NCI-H2227 (cell line): Measurements from ENCODE around the gene HDLBP.

ENCODE experiments used
- DNase-seq: peaks from one replicate; lab custom pipeline; 2025; ENCODE audit not compliant: unreplicated experiment; lab: John Stamatoyannopoulos, UW

HDLBP gene, protein sequence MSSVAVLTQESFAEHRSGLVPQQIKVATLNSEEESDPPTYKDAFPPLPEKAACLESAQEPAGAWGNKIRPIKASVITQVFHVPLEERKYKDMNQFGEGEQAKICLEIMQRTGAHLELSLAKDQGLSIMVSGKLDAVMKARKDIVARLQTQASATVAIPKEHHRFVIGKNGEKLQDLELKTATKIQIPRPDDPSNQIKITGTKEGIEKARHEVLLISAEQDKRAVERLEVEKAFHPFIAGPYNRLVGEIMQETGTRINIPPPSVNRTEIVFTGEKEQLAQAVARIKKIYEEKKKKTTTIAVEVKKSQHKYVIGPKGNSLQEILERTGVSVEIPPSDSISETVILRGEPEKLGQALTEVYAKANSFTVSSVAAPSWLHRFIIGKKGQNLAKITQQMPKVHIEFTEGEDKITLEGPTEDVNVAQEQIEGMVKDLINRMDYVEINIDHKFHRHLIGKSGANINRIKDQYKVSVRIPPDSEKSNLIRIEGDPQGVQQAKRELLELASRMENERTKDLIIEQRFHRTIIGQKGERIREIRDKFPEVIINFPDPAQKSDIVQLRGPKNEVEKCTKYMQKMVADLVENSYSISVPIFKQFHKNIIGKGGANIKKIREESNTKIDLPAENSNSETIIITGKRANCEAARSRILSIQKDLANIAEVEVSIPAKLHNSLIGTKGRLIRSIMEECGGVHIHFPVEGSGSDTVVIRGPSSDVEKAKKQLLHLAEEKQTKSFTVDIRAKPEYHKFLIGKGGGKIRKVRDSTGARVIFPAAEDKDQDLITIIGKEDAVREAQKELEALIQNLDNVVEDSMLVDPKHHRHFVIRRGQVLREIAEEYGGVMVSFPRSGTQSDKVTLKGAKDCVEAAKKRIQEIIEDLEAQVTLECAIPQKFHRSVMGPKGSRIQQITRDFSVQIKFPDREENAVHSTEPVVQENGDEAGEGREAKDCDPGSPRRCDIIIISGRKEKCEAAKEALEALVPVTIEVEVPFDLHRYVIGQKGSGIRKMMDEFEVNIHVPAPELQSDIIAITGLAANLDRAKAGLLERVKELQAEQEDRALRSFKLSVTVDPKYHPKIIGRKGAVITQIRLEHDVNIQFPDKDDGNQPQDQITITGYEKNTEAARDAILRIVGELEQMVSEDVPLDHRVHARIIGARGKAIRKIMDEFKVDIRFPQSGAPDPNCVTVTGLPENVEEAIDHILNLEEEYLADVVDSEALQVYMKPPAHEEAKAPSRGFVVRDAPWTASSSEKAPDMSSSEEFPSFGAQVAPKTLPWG (N-terminal part only)

DNA sequence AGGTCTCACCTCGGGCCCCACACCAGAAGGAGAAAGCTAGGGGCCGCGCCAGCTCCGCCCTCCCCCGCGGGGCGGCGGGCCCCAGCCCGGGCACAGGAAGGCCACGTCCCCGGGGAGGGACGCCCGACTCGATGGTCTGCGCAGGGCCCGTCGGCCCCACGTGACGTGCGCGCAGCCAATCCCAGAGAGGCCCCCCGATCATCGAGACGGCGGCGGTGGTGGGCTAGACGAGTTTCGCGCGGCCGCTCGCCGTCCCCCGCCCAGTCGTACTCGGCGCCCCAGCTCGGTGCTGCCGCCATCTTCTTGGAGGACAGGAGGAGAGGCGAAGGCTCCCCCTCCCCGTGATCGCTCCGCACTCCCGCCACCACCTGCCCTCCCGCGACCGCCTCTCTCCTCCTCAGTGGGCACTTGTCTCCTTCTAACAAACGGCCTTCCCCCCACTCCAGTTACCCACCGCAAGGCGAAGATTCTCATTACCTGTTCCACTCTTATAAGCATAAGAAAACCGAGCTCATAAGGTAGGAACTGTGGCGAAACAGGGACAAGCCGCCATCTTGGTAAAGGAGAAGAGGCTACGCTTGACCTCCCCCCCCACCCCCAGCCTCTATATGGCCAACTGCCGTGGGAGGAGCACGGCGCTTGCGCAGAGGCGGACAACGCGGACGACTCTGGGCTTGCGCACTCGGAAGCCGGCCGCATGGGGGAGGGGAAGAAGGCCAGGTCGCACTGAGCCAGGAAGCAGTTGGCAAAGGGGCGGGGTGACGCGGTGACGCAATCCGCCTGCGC lies at the start of gene HDLBP:
TSS of gene HDLBP (minus strand) at position 580 of the 786 bp plus-strand sequence. CDS start 48,803 bp downstream, outside the sequence.
- DNase-seq = peak; percentile 99

DNA sequence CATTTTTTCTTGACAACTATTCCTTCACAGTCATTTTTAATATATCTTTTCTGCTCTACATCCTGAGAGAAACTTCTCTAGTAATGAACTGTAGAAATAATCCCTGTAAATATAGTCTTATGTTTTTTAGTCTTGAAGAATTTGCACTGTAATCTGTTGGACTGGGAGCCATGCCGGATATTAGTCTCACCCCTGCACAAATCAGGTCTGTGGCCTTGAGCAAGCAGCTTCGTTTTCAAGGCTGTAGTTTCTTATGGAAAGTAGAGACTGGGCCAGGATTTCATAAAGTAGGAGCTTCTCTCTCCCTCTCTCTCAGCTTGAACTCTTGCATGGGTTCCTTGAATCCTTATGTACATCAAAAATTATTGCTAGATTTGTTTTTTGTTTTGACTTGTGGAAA lies 49.3 kb upstream of the HDLBP start:
- DNase-seq = no peak

DNA sequence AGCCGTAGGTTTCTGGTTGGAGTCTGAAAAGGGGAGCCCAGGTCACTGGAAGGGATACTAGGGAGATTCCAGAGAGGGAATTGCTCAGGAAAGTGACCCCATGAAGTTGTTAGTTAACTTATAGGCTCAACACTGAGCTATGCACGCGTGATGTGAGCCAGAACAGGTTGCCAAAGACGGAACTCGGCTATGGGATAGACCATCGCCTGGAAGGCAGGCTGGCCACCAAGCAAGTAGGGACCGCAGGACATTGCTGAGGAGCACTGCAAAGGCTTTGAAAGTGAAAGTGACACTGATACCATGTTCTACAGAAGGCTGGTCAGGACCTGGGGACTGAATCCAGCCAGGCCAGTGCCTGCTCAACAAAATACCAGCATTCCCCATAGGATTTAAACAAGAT lies 48.0 kb upstream of the HDLBP start:
- no peak for DNase-seq

DNA sequence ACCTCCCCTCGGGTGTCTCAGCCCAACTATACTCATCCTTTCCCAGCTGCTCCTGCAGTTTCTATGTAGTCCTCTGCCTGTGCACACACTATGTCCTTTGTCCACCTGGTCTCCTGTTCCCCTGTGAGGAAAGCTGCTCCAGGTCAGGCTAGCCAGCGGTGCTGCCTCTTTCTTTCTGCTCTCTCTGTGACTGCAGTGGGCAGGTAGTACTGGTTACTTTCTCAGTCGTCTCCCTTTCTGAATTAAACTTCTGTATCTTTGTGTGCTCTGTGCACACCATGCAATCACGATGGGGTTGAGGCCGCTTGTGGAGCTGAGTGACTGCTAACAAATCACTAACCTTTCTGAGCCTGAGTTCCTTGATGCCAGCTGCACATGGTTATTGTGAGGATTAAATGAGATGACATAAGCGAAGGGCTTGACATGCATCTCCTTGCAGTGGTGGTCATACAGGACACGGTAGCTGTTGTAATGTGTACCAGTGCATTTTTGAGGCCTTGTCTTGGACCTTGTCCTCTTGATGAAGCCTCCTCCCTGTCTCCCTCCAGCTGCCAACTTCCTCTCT lies 44.1 kb upstream of the HDLBP start:
- no peak for DNase-seq

DNA sequence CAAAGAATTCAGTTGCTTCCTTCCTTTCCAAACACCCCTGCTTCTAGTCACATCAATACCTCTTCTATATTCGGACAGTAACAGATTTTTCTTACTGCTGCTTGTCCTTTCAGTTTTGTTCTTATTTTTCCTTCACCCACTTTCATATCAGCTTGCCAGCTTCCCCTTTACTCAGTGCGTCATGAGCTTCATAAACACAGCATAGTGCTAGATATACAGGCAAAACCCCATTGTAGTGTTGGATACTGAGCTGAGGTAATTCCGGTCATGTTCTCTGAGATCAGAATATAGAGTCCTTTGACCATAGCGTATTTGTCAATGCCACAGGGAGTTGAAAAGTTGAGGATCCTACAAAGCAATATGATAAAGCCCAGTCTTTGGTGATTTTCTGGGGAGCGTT lies 43.0 kb upstream of the HDLBP start:
- no peak for DNase-seq

DNA sequence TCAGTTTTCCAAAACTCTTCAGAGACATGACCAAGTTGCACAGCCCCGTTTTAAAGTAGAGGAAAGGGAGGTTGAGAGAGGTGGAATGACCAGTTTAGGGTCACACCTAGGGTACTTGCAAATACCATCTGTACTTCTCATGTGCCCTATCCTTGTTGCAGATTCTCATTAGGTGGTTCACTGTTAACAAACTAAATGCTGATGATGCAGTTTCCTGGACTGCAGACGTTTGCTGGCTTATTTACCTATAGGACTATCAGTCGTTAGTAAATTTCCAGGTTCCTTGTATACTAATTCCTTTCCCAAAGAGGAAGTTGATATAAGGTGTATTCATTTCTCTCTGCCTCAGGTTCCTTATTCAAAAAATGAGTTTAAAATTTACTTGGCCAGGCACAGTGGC lies 42.1 kb upstream of the HDLBP start:
- peak; percentile 7 for DNase-seq

DNA sequence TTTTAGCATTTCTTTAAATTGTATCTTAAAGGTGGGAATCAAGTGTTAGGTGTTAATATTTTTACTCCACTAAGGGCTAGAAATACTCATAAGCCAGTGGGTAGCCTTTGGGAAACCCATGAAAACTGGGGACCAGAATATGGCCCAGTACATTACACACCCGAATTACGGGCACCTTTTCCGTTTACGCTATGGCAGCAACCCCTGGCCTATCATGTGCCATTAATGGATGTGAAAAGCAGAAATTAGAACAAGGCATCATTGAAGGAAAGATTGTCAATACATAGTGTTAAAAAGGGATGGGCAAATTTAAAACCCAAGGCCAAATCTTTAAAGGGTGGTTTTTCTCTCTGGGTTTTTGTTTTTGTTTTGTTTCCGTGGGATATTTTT lies 41.4 kb upstream of the HDLBP start:
- DNase-seq = no peak

DNA sequence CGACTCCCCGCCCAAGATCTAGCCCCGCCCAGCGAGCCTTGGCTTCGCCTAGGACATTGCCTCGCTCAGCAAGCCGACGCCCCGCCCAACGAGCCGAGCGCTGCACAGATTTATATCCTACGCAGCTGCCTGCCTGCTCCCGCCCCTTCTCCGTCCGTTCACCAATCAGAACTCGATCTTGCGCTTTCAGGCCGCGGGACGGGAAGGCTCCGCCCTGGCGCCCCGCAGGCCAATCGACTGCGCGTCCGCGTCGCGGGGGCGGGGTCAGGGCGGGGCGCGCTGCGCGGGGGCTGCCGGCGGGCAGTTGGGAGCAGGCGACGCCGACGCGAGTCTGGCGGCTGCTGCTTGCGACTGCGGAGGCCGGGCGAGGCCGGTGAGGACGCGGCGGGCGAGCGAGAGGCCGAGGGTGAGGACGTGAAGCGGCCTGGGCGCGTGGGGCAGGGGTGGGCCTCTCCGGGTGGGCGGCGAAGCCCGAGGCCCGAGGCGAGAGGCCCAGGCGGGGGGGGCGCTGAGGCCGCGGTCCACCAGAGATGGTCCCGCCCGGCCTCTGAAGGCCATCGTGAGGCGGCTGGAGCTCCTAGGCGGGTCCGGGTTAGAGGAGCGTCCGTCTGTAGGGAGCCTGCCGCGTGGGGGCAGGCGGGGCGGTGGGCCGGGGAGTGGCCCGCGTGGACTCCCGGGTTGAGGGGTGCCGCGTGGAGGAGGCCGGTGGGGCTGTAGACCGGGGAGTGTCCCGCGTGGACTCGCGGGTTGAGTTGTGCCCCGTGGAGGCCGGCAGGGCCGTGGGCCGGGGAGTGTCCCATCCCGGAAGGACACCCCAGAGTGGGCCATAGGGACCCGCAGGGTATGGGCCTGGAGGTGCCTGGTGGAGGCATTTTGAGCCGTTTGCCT lies 40.8 kb upstream of the HDLBP start, which contains the start of gene FARP2:
TSS of gene FARP2 (plus strand) at position 303 of the 888 bp plus-strand sequence. CDS start 16,823 bp downstream, outside the sequence.
- DNase-seq = peak; percentile 99

DNA sequence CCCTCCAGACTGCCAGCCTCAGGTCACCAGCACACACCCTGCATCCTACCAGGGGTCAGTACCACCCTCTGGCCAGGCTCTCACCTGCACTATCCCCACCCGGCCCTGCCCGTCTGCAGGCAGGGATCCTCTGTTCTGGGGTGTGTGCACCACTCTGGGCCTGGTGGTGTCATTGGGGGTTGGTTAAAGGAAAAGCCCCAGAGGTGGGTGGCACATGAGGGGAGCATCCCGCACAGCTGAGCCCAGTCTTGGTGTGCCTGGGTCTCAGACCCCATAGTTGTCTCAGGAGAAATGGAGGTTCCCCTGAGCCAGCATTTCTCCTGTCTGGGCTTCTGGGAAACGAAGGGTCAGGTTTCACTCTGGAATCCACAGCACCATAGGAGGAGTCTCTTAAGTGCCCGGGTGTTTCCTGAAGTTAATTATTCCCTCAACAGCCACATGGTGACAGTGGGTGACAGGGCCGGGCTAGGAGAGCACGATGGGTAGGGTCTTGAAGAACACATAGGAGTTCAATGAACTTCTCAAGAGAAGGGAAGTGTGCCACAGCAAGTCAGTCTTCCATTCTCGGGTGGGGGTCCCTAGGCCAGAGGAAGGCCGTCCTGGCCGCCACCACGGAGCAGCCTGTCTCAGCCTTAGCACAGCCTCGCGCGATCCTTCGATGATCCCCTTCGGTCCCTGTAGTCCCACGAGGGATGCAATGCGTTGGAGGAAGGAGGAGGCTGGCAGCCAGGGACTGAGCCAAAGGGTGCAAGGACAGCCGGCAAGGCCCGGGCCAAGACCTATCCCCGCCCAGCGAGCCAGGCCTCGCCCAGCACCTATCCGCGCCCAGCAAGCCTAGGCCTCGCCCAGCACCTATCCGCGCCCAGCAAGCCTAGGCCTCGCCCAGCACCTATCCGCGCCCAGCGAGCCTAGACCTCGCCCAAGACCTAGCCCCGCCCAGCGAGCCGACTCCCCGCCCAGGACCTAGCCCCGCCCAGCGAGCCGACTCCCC lies 39.5 kb upstream of the HDLBP start:
- peak; percentile 80 for DNase-seq

DNA sequence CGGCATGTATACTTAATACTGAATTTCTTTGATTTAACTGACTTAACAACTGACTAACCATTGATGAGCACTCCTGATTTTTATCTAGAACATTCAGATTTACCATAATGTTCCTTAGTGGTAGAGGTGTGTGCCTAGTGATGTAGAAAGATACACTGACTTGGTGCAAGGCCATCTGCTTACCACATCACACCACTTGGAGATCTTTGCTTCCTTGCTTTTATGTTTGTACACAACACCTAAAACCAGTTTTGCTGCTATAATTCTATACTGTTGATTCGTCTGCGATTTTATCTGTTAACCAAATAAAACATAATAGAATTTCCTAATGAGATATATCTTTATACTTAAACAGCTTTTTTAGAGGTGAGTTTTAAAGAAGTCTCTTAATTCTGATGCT lies 36.8 kb upstream of the HDLBP start:
- DNase-seq = no peak

DNA sequence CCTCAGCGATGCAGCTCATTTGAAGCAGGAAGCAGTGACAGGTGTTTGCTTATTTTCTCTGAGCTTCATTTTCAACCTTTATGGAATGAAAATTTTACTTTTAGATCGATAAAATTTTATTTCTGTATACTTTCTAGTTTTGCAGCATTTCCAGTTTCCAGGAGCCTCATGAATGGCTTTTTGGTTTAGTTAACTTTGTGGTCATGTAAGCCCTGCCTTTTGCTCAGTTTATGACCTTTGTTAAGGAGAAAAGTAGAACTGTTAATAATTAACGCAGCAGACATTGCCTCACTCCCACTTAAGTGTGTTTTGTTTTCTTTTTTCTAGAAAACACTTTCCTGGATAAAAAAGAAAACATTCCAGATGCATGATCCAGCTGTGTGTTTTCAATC lies 36.2 kb upstream of the HDLBP start:
- no peak for DNase-seq

DNA sequence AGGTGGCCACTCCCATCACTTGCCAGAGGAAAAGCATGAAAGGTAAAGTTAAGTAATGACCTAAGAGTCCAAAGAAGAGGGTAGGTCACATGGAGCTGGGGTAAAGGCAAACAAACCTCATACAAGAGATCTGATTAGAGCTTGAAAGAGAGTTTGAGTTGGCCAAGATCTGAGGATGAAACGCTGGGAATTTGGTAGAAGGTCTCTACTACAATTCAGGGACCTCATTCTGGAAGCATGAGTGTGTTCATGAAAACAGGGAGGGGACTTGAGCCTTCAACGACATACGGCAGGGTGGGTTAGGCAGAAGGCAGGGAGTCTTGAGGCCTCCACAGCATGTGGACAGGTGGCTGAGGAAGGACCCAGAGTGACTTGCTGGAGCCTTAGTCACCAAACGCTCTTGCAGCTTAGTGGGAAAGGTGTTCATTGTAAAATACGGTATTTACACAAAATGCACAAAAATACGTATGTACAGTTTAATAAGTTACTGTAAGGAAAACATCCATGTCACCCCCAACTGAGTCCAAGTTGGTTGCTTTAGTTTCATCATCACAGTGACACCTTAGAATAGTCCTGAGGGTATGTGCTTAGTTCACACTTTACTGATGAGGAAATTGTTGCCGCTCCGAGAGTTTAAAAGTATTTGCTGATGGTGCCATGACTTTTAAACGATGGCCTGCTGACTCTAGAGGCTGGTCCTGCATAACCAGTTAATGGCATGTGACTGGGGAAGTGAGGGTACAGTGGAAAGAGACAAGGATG lies 35.6 kb upstream of the HDLBP start:
- no peak for DNase-seq

DNA sequence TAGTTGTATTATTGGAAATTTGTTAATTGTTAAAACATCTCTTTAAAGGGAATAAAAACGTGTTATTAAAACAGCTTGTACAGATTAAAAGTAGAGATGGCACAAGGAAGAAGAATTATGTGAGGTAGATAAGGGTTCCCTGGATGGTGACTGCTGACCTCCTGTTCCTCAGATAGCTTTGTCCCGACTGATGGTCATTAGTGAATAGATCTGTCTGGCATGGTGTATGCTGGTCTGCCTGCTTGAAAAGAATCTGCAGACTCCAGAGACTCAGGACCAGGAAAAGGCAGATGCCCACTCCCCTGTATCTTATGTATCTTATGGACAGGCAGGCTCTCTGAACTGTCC lies 35.0 kb upstream of the HDLBP start:
- no peak for DNase-seq

DNA sequence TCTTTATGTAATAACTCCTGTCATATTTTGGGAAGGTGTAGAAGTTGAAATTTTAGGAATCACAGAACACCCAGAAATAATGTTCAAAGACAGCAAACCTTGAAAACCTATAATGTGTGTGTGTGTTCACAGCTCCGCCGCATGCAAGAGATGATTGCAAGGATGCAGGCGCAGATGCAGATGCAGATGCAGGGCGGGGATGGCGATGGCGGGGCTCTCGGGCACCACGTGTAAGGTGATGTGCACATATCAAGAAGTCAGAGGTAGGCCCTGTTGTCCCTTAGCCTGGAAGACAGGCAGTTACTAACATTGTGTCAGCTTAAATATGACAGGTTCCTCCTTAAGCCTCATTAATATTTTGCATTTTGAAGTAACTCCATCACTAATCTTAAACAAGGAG lies 34.5 kb upstream of the HDLBP start:
- no peak for DNase-seq

DNA sequence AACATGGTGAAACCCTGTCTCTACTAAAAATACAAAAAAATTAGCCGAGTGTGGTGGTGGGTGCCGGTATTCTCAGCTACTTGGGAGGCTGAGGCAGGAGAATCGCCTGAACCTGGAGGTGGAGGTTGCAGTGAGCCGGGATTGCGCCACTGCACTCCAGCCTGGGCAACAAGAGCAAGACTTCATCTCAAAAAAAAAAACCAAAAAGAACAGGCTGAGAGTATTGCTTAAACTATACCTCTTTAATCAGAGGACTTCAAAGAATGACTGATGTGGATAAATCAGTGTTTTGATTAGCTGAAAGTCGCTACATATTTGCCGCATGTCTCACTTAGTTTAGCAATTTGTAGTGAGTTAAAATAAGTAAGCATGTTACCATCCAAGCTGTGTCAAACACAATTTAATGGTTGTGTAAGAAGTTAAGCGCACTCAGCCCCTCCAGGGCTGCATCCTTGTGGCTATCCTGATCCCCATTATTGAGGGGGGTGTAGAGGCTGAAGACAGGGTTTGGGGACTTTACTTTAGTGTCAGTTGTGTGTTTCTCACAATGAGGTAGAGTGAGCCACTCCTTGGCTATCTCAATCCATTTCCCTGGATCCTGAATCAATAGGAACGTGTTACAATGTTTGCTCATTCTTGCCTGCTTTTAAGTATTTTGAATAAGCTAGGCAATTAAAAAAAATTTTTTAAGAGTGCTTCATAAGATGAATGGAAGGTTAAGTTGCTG lies 29.6 kb upstream of the HDLBP start:
- no peak for DNase-seq

DNA sequence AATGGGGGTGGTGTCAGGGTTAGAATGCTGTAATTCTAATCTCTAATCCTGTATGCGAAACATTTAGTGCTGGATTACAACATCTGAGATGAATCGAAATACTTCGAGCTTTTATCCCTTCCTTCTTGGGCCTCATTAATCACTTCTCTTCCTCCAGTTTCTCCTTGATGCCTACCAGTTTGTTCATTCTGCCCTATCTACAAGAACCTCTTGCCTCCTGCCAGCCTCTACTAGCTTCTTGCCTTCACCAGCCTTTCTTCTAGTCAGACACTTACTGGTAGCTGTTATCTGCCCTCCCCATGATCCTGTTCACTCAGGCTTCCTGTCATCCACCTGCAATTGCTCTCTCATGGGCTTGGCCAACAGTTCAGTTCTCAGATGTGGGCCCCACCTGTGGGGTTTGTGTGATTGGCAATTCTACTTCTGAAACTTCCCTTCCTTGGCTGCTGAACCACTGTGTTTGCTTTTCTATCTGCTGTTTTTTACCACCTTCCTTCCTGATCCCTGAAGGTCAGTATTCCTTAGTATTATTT lies 25.2 kb upstream of the HDLBP start:
- no peak for DNase-seq
